GM18870 (cell line): ENCODE results near the gene PRAMEF13.
"Not testable (repeated sequence)": the region's sequence is repeated elsewhere in the genome, so short reads cannot be mapped to it uniquely, and the experiment has no call there.

Experiments used
- ATAC-seq: cut with Tn5 transposase; IDR thresholded peaks from one replicate; pipeline ENCODE4 v1.9.1; 2021; ENCODE audit warnings: moderate library complexity; ENCODE audit not compliant: unreplicated experiment

The PRAMEF13 gene

DNA sequence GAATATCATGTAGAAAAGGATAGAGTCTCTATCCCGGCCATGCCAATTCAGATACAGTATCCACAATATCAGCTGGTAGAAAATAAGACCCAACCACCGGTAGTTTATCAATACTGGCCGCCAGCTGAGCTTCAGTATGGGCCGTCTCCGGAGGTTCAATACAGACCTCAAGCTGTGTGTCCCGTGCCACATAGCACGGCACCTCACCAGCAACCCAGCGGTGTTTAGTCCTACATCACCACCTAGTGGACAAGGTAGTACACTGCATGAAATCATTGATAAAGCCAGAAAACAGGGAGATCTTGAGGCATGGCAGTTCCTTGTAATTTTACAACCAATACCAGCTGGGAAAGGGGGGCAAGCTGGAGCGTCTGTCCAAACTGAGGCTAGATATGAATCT lies 7.5 kb upstream of the PRAMEF13 start:
- not testable (repeated sequence) for ATAC-seq

DNA sequence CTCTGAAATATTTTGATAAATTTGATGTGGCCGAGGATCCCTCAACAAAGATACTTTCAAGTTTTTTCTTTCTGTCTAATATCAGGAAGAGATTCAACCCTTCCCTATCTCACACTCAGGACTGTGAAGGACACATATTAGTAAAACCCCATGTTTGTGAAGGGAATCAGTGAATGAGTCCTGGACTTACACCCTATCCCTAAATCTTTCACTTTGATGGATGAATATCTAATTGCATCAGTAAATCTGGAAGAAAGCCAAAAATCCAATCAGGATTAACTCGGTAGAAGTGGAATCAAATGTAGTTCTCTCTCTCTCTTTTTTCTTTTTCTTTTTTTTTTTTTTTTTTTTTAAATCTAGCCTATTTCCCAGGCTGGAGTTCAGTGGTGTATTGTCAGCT lies 29.7 kb downstream of the PRAMEF13 start, which contains the start of gene PRAMEF9:
Gene PRAMEF9 (plus strand): TSS at position 301 of the 400 bp plus-strand sequence. CDS start 3,433 bp downstream, outside the sequence.
- ATAC-seq = not testable (repeated sequence)

DNA sequence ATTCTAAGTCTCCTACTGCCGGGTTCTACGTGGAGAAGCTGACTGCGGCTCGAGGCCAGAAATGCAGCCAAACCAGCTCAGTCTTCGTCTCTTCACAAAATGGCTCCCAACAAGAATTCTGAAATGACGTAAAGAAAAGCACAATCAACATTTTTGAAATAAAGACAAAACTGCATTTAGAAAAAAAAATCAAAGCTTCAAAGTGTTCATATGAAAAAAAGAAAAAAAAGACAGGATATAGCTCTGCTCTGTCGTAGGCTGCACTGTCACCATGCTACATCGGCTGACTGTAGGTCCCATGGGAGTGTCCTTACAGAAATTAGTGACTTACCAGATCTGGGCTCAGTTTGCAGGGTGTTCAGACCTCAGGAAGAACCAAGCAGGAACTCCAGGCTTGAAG lies 35.7 kb downstream of the PRAMEF13 start, which contains the start of gene HNRNPCL4:
Gene HNRNPCL4 (minus strand): TSS at position 101 of the 400 bp plus-strand sequence. CDS start 164 bp downstream, outside the sequence.
- not testable (repeated sequence) for ATAC-seq

DNA sequence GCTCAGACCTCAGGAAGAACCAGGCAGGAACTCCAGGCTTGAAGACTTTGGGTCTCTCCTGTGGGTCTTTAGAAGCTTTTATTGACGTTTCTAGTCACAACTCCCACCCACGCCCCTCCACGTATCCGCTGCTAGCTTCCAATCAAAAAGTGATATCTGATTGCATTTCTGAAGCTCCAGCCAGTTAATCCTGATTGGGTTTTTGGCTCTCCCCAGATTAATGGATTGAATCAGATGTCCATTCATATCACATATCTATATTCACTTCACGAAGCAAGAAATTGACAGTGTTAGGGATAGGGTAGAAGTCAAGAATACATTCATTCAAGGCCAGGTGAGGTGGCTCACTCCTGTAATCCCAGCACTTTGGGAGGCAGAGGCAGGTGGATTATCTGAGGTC lies 45.3 kb downstream of the PRAMEF13 start, which contains the start of gene PRAMEF26:
Gene PRAMEF26 (minus strand): TSS at position 101 of the 400 bp plus-strand sequence. CDS start 2,914 bp downstream, outside the sequence.
- ATAC-seq = not testable (repeated sequence)
